ENCODE data around the gene MAML2. TPM values are rescaled to one million over a fixed set of nuclear protein-coding genes. Genes with fewer than 3 reads are reported as not detected.

MAML2 gene
- total RNA-seq, 1 experiment from 2014 or later = 28.3 TPM

- ChIA-PET CTCF (no interaction called here), POLR2A (ENCODE audit: unreplicated experiment) (interaction anchor here (0.6 kb wide), 1 partner anchor 1064 kb away, joined by 8 read pairs; no protein-coding TSS in a partner anchor)
- H3K79me2 ChIP-seq (ENCODE audit: low read depth) = no peaks in the 10 kb centered on the region
- no peak overlapping the region for H3K4me2 ChIP-seq
- H3K9me3 ChIP-seq (ENCODE audit: insufficient read depth, low read depth) = no peaks in the 10 kb centered on the region
- no peak overlapping the region for H2AFZ ChIP-seq
- no TSS peak for BruUV-seq (replicated peaks)
- DNase-seq = no peak
- TF ChIP-seq EZH2 (IDR thresholded peaks at IDR 0.05; ENCODE audit: low read depth) (no peak), CTCF (conservative IDR thresholded peaks at IDR 0.05) (no peak)
- H3K27ac ChIP-seq = no peak overlapping the region
- H3K4me3 ChIP-seq = no peak overlapping the region
- no peaks in the 10 kb centered on the region for H3K36me3 ChIP-seq (ENCODE audit: low read depth)
- no peaks in the 10 kb centered on the region for H3K4me1 ChIP-seq (replicated peaks; ENCODE audit: insufficient read depth)
- intact Hi-C loops (cut with micrococcal nuclease; ENCODE audit: unreplicated experiment) = no loop called here
- no peaks in the 10 kb centered on the region for H3K9me2 ChIP-seq (ENCODE audit: insufficient read depth)
- no peaks in the 10 kb centered on the region for H3K27me3 ChIP-seq (ENCODE audit: insufficient read depth, low read depth)
- H3F3A ChIP-seq (ENCODE audit: insufficient read depth, low read depth) = no peaks in the 10 kb centered on the region
- no peaks in the 10 kb centered on the region for H4K20me1 ChIP-seq (ENCODE audit: insufficient read depth)
Measured at GRCh38 chr11:95950905-95951304, 392.1 kb downstream of the MAML2 start.

GRCh38 chr11:95948637-95949036 lies 394.4 kb downstream of the MAML2 start:
- BruUV-seq (replicated peaks) = no TSS peak
- Histone ChIP-seq H4K20me1 (ENCODE audit: insufficient read depth) (no peaks in the 10 kb centered on the region), H3K36me3 (ENCODE audit: low read depth) (no peaks in the 10 kb centered on the region), H3K27me3 (ENCODE audit: insufficient read depth, low read depth) (no peaks in the 10 kb centered on the region), H3K4me1 (replicated peaks; ENCODE audit: insufficient read depth) (no peaks in the 10 kb centered on the region), H3K4me3 (no peak overlapping the region), H3K9me2 (ENCODE audit: insufficient read depth) (no peaks in the 10 kb centered on the region), H3K79me2 (ENCODE audit: low read depth) (no peaks in the 10 kb centered on the region), H2AFZ (no peak overlapping the region), H3K27ac (no peak overlapping the region), H3F3A (ENCODE audit: insufficient read depth, low read depth) (no peaks in the 10 kb centered on the region), H3K4me2 (no peak overlapping the region), H3K9me3 (ENCODE audit: insufficient read depth, low read depth) (peaks cover 16% of the 10 kb centered on the region)
- ChIA-PET CTCF (no interaction called here), POLR2A (ENCODE audit: unreplicated experiment) (no interaction called here)
- TF ChIP-seq CTCF (conservative IDR thresholded peaks at IDR 0.05) (no peak), EZH2 (IDR thresholded peaks at IDR 0.05; ENCODE audit: low read depth) (no peak)
- DNase-seq = no peak
- intact Hi-C loops (cut with micrococcal nuclease; ENCODE audit: unreplicated experiment) = no loop called here

- Histone ChIP-seq H2AFZ (no peak overlapping the region), H3K27ac (no peak overlapping the region), H3F3A (ENCODE audit: insufficient read depth, low read depth) (no peaks in the 10 kb centered on the region), H3K4me1 (replicated peaks; ENCODE audit: insufficient read depth) (no peaks in the 10 kb centered on the region), H3K4me2 (no peak overlapping the region), H4K20me1 (ENCODE audit: insufficient read depth) (no peaks in the 10 kb centered on the region), H3K27me3 (ENCODE audit: insufficient read depth, low read depth) (no peaks in the 10 kb centered on the region), H3K9me3 (ENCODE audit: insufficient read depth, low read depth) (peaks cover 16% of the 10 kb centered on the region), H3K36me3 (ENCODE audit: low read depth) (no peaks in the 10 kb centered on the region), H3K4me3 (no peak overlapping the region), H3K79me2 (ENCODE audit: low read depth) (no peaks in the 10 kb centered on the region), H3K9me2 (ENCODE audit: insufficient read depth) (no peaks in the 10 kb centered on the region)
- CTCF ChIA-PET = no interaction called here
- intact Hi-C loops (cut with micrococcal nuclease; ENCODE audit: unreplicated experiment) = no loop called here
- DNase-seq = no peak
- TF ChIP-seq EZH2 (IDR thresholded peaks at IDR 0.05; ENCODE audit: low read depth) (no peak), CTCF (conservative IDR thresholded peaks at IDR 0.05) (no peak)
- POLR2A ChIA-PET (ENCODE audit: unreplicated experiment) = no interaction called here
- no TSS peak for BruUV-seq (replicated peaks)
Measured at GRCh38 chr11:95944623-95945022, 398.4 kb downstream of the MAML2 start.

Data from PC-9 (cell line).